Ovary (tissue), 9 donors: ENCODE data around the gene MTFR1L. TPM values are rescaled to one million over a fixed set of nuclear protein-coding genes. Genes with fewer than 3 reads are reported as not detected.

ENCODE experiments used
- DNase-seq, 5 donors: peaks; one replicate each; pipeline ENCODE4 v3.0.0-alpha.2; 2019 to 2020
- H3K27ac ChIP-seq, 2 donors: fragments of 200-600 bp; one replicate each; pipeline versions ENCODE4 v1.5.1 to v1.8.0; 2019 to 2022
- H3K27me3 ChIP-seq: fragments of 200-600 bp; one replicate; pipeline ENCODE4 v1.8.0; 2022
- H3K36me3 ChIP-seq: fragments of 200-600 bp; sonication (generic); one replicate; pipeline ENCODE4 v1.5.1; 2019
- H3K4me1 ChIP-seq: one replicate; pipeline ENCODE4 v1.8.1; 2013; ENCODE audit warnings: mild to moderate bottlenecking, moderate library complexity; ENCODE audit not compliant: insufficient read depth
- H3K4me3 ChIP-seq: fragments of 200-600 bp; sonication (generic); one replicate; pipeline ENCODE4 v1.5.1; 2017
- H3K9me3 ChIP-seq, 2 donors: fragments of 200-600 bp in 1 of 2; sonication (generic) in 1 of 2; one replicate each; pipeline versions ENCODE4 v1.5.1 to v1.8.1; 2013 to 2019; ENCODE audit warnings: mild to moderate bottlenecking in 1 of 2, moderate library complexity in 1 of 2
- EP300 ChIP-seq: sonication (generic); formaldehyde crosslinking; IDR thresholded peaks from one replicate; pipeline ENCODE4 v1.6.1; 2017; ENCODE audit warnings: antibody characterized with exemption
- POLR2A ChIP-seq: fragments of 450-650 bp; IDR thresholded peaks from one replicate; pipeline ENCODE4 v1.6.1; 2017; ENCODE audit warnings: antibody characterized with exemption, mild to moderate bottlenecking, moderate library complexity
- WGBS, 3 donors: extraction: QIAGEN DNeasy Blood & Tissue Kit in 1 of 3; methylation state at CpG; one replicate each; pipeline versions ENCODE4 v1.1.5 to v1.1.7; 2013 to 2017; 5-methylcytosine and 5-hydroxymethylcytosine counted together
- intact Hi-C, 4 donors: fragments of 100-400 bp; cut with DNase I; formaldehyde crosslinking; loops; one replicate each; pipeline versions ENCODE4 v1.11.0 to v1.15.1; 2022 to 2023
- polyA plus RNA-seq, 2 donors: library from polyadenylated mRNA; stranded (reverse); fragments of 200-250 nt in 1 of 2; fragments of 350-450 nt in 1 of 2; fragmentation: Illumina TruSeq in 1 of 2; extraction: RNeasy Lipid Tissue Mini Kit (QIAGEN cat#74804) in 1 of 2; gene quantifications; one replicate each; pipeline ENCODE4 v1.2.3, GENCODE V29; 2013 to 2014
- total RNA-seq, 7 donors: library from RNA; depleted of rRNA in 2 of 7; stranded (reverse); fragments of >200 nt in 2 of 7; fragmentation: NEBNext Ultra II Directional in 3 of 7; extraction: Animal tissue kit (Norgen Biotek cat#: 25700) in 3 of 7; gene quantifications; one replicate each; pipeline versions ENCODE4 v1.1.0 to v1.2.4, GENCODE V29; 2016 to 2023
- TF ChIP-seq, protein P1 (sequence below), 3 donors: fragments of 450-650 bp in 2 of 3; fragments of 200-600 bp in 1 of 3; IDR thresholded peaks; one replicate each; pipeline versions ENCODE4 v1.5.1 to v1.8.0; 2016 to 2022; ENCODE audit warnings: antibody characterized with exemption in 3 of 3, mild to moderate bottlenecking in 1 of 3
- donor health status: DM: no; HTN: no; CAD: no; lungs with moderate emphysema.
- donor health status: DM: no; HTN: no; CAD: no.
- donor health status: Bipolar disorder and iron deficiency.
- donor health status: DM: yes; HTN: yes; CAD: no.
- donor health status: DM: no; HTN: no; CAD: no.
- donor health status: DM: yes; HTN: yes; CAD: no.

The MTFR1L gene
- total and polyA plus RNA-seq, 9 donors, result 55.5 to 113 (median 97.1) TPM

DNA sequence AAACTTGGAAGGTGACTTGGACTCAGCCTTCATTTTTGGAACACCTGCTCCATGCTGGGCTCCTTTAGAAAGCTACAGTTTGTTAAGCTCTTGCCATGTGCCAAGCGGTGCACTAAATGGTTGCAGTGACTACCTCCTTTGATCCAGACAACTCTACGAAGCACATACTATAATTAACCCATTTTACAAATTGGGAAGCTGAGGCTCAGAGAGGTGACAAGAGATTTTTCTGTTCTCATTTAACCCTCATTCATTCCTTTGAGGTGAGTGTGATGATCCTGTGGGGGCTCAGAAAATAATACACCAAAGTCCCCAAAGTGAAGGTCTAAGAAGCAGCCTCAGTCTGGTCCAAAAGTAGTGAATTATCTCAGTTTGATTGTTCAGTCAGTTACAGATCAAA, 57.4 kb downstream of the MTFR1L start:
- peaks cover 43% of the 10 kb centered on the region for H3K4me1 ChIP-seq
- H3K9me3 ChIP-seq, result no peaks in the 10 kb centered on the region
- no peaks in the 10 kb centered on the region for H3K36me3 ChIP-seq
- WGBS, 3 donors, result 91 to 95% (median 94%) methylated on average over 2 of the region's 2 CpGs
- TF ChIP-seq, protein P1, sequence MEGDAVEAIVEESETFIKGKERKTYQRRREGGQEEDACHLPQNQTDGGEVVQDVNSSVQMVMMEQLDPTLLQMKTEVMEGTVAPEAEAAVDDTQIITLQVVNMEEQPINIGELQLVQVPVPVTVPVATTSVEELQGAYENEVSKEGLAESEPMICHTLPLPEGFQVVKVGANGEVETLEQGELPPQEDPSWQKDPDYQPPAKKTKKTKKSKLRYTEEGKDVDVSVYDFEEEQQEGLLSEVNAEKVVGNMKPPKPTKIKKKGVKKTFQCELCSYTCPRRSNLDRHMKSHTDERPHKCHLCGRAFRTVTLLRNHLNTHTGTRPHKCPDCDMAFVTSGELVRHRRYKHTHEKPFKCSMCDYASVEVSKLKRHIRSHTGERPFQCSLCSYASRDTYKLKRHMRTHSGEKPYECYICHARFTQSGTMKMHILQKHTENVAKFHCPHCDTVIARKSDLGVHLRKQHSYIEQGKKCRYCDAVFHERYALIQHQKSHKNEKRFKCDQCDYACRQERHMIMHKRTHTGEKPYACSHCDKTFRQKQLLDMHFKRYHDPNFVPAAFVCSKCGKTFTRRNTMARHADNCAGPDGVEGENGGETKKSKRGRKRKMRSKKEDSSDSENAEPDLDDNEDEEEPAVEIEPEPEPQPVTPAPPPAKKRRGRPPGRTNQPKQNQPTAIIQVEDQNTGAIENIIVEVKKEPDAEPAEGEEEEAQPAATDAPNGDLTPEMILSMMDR (IDR thresholded peaks at IDR 0.05), result no peak
- TF ChIP-seq EP300, result no peak
- no peak for TF ChIP-seq POLR2A
- H3K27me3 ChIP-seq, result no peaks in the 10 kb centered on the region
- DNase-seq, result peak in 1 of 5 donors; percentile 3
- intact Hi-C loops, result loop anchor here in 2 of 4 donors (10.0 kb wide), 1 partner anchor 52 kb away; no protein-coding TSS in a partner anchor
- no peak overlapping the region for H3K4me3 ChIP-seq
- peak overlapping the region in 1 of 2 donors; percentile 97 for H3K27ac ChIP-seq

DNA sequence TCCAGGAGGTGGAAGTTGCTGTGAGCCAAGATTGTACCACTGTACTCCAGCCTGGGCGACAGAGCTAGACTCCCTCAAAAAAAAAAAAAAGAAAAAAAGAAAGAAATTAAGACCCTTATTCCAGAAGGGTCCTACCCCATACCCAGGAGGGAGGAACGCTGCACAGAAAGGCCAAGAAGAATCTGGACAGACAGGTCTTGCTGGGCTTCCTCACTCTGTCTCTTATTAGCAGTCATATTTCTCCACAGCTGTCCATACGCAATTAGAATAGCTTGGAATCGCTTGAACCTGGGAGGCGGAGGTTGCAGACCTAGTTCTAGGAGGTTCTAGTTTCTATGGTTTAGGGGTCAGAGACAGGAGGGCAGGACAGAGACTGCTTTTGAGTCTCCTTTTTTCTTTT, 58.9 kb downstream of the MTFR1L start:
- peak in 1 of 5 donors; percentile 8 for DNase-seq
- intact Hi-C loops, result loop anchor here in 2 of 4 donors (10.0 kb wide), 1 partner anchor 54 kb away; no protein-coding TSS in a partner anchor
- 88 to 92% (median 88%) methylated on average over 5 of the region's 5 CpGs for WGBS, 3 donors

GRCh38 chr1:25879675-25880074, 59.9 kb downstream of the MTFR1L start:
- intact Hi-C loops, result loop anchor here in 2 of 4 donors (10.0 kb wide), 1 partner anchor 55 kb away; no protein-coding TSS in a partner anchor
- Histone ChIP-seq H3K4me3 (no peak overlapping the region), H3K27ac (peak overlapping the region in 1 of 2 donors; percentile 73), H3K9me3 (no peaks in the 10 kb centered on the region), H3K4me1 (peaks cover 27% of the 10 kb centered on the region), H3K36me3 (no peaks in the 10 kb centered on the region), H3K27me3 (no peaks in the 10 kb centered on the region)
- DNase-seq, result peak; percentile 83 to 88 (median 86)
- 5 to 19% (median 8%) methylated on average over 2 of the region's 2 CpGs for WGBS, 3 donors
- TF ChIP-seq EP300 (no peak), POLR2A (no peak)
- TF ChIP-seq, protein P1 (IDR thresholded peaks at IDR 0.05), result no peak

More for the DNA sequence above, 58.9 kb downstream of the MTFR1L start:
- H3K4me1 ChIP-seq, result peaks cover 34% of the 10 kb centered on the region
- no peak for TF ChIP-seq POLR2A
- TF ChIP-seq, protein P1 (IDR thresholded peaks at IDR 0.05), result no peak
- no peak for TF ChIP-seq EP300
- H3K9me3 ChIP-seq, result no peaks in the 10 kb centered on the region
- peak overlapping the region in 1 of 2 donors; percentile 73 for H3K27ac ChIP-seq
- no peaks in the 10 kb centered on the region for H3K27me3 ChIP-seq
- no peaks in the 10 kb centered on the region for H3K36me3 ChIP-seq
- H3K4me3 ChIP-seq, result no peak overlapping the region

DNA sequence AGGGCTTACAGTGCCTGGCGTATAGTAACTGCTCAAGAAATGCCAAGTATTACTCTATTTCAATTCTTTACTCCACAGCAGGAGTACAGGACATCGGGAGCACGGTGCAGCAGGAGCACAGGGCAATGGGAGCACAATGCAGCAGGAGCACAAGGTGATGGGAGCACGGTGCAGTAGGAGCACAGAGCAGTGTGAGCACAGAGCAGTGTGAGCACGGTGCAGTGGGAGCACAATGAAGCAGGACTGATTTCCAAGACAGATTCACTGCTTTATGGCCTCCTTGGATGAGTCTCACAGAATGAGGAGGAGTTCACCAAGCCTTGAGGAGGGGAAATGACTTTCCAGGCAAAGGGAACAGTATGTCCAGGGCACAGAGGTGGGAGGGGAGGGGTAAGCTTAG, 60.8 kb downstream of the MTFR1L start:
- Histone ChIP-seq H3K36me3 (no peaks in the 10 kb centered on the region), H3K4me1 (peaks cover 23% of the 10 kb centered on the region), H3K27ac (peak overlapping the region in 1 of 2 donors; percentile 73), H3K4me3 (no peak overlapping the region), H3K9me3 (no peaks in the 10 kb centered on the region), H3K27me3 (no peaks in the 10 kb centered on the region)
- intact Hi-C loops, result no loop called here
- TF ChIP-seq, protein P1 (IDR thresholded peaks at IDR 0.05), result no peak
- TF ChIP-seq POLR2A (no peak), EP300 (no peak)
- DNase-seq, result peak in 2 of 5 donors; percentile 23 to 29
- 74 to 87% (median 86%) methylated on average over 5 of the region's 5 CpGs for WGBS, 3 donors
